HCT116 (cell line): ENCODE results near the gene TENM4. TPM values are rescaled to one million over a fixed set of nuclear protein-coding genes. Genes with fewer than 3 reads are reported as not detected.

Experiments used
- ATAC-seq: fragments of 200-7000 bp; cut with Tn5 transposase; 2 replicates; pipeline ENCODE4 v1.9.1; 2020; ENCODE audit warnings: mild to moderate bottlenecking, moderate library complexity
- BruUV-seq: library from RNA; stranded (reverse); fragments of 400-500 nt; replicated peaks from 2 replicates; lab custom pipeline; 2021; lab: Mats Ljungman, UMichigan
- CTCF ChIA-PET: fragments of 300-600 bp; sonication (Branson Sonifier 250); formaldehyde crosslinking; loops from one replicate; lab custom pipeline; 2021; ENCODE audit warnings: antibody characterized with exemption; lab: Charles Lee
- POLR2A ChIA-PET: fragments of 300-600, 350-600 bp; sonication (Branson Sonifier 250); formaldehyde crosslinking; loops from one replicate; lab custom pipeline; 2021; ENCODE audit warnings: antibody characterized with exemption; lab: Charles Lee
- RAD21 ChIA-PET, 2 experiments: fragments of 300-600 bp; sonication (Branson Sonifier 250); formaldehyde crosslinking; loops; one replicate each; lab custom pipeline; 2023; ENCODE audit warnings: low total read pairs in 2 of 2; ENCODE audit not compliant: uncharacterized antibody in 2 of 2, unreplicated experiment in 2 of 2, low non-redundant PET in 1 of 2; lab: Charles Lee
- DNase-seq: peaks from one replicate; pipeline ENCODE4 v3.0.0-alpha.2; 2010; ENCODE audit warnings: low read depth, low spot score
- H2AFZ ChIP-seq: fragments of 200-600 bp; shearing (Covaris generic), sonication (generic); 2 replicates; pipeline ENCODE4 v1.6.1; 2017; ENCODE audit warnings: low read depth, mixed run types, mixed read lengths, antibody characterized with exemption, low read length; ENCODE audit not compliant: poor library complexity, severe bottlenecking
- H3K27ac ChIP-seq: 2 replicates; pipeline ENCODE4 v1.5.1; 2012; ENCODE audit warnings: low read depth, low read length
- H3K27me3 ChIP-seq: fragments of 200-600 bp; sonication (generic); 2 replicates; pipeline ENCODE4 v1.6.1; 2016; ENCODE audit warnings: mixed run types, low read length, mixed read lengths; ENCODE audit not compliant: insufficient read depth
- H3K36me3 ChIP-seq, 2 experiments: fragments of 200-500 bp in 1 of 2; fragments of 200-600 bp in 1 of 2; sonication (Bioruptor generic) in 1 of 2; sonication (generic) in 1 of 2; 2 replicates each; pipeline versions ENCODE4 v1.5.1 to v1.6.1; 2014 to 2016; ENCODE audit warnings: low read length in 2 of 2, inconsistent platforms in 1 of 2, mixed read lengths in 1 of 2, mixed run types in 1 of 2; ENCODE audit not compliant: insufficient read depth in 2 of 2, control insufficient read depth in 1 of 2
- H3K4me1 ChIP-seq, 2 experiments: fragments of 200-600 bp in 1 of 2; sonication (generic) in 1 of 2; 2 replicates each; pipeline versions ENCODE4 v1.5.1 to v1.6.1; 2012 to 2017; ENCODE audit warnings: low read length in 2 of 2, inconsistent platforms in 1 of 2, mild to moderate bottlenecking in 1 of 2, mixed read lengths in 1 of 2, mixed run types in 1 of 2, moderate library complexity in 1 of 2; ENCODE audit not compliant: insufficient read depth in 2 of 2, control insufficient read depth in 1 of 2
- H3K4me2 ChIP-seq: fragments of 200-600 bp; sonication (generic); 2 replicates; pipeline ENCODE4 v1.6.1; 2017; ENCODE audit warnings: mixed run types, low read length, mixed read lengths
- H3K4me3 ChIP-seq, 2 experiments: fragments of 200-600 bp in 1 of 2; sonication (generic) in 1 of 2; replicated peaks in 1 of 2; 2 replicates each; pipeline ENCODE4 v1.5.1; 2011 to 2016; ENCODE audit warnings: low read length in 2 of 2, control low read depth in 1 of 2, low read depth in 1 of 2, mild to moderate bottlenecking in 1 of 2, mixed read lengths in 1 of 2, mixed run types in 1 of 2
- H3K79me2 ChIP-seq: fragments of 200-600 bp; sonication (generic); 2 replicates; pipeline ENCODE4 v1.6.1; 2017; ENCODE audit warnings: mild to moderate bottlenecking, mixed run types, low read length, moderate library complexity, mixed read lengths; ENCODE audit not compliant: insufficient read depth
- H3K9ac ChIP-seq: fragments of 200-600 bp; sonication (generic); 2 replicates; pipeline ENCODE4 v1.6.1; 2016; ENCODE audit warnings: low read length, mixed read lengths
- H3K9me2 ChIP-seq: fragments of 200-600 bp; sonication (generic), shearing (Covaris generic); 2 replicates; pipeline ENCODE4 v1.6.1; 2017; ENCODE audit warnings: mixed run types, mild to moderate bottlenecking, moderate library complexity; ENCODE audit not compliant: insufficient read depth
- H3K9me3 ChIP-seq, 2 experiments: fragments of 200-500 bp in 1 of 2; fragments of 200-600 bp in 1 of 2; sonication (Bioruptor generic) in 1 of 2; sonication (generic) in 1 of 2; 2 replicates each; pipeline ENCODE4 v1.6.1; 2014 to 2017; ENCODE audit warnings: low read length in 2 of 2, mixed read lengths in 2 of 2, inconsistent platforms in 1 of 2, low read depth in 1 of 2, mild to moderate bottlenecking in 1 of 2, mixed run types in 1 of 2, moderate library complexity in 1 of 2; ENCODE audit not compliant: control insufficient read depth in 1 of 2, insufficient read depth in 1 of 2
- H4K20me1 ChIP-seq: fragments of 200-600 bp; sonication (generic), shearing (Covaris generic); 2 replicates; pipeline ENCODE4 v1.6.1; 2017; ENCODE audit warnings: mixed run types, mild to moderate bottlenecking, moderate library complexity; ENCODE audit not compliant: insufficient read depth
- ATF3 ChIP-seq: IDR thresholded peaks from 2 replicates; pipeline ENCODE4 v1.6.1; 2012
- CBX3 ChIP-seq: IDR thresholded peaks from 2 replicates; pipeline ENCODE4 v1.6.1; 2012; ENCODE audit warnings: low read depth
- CTCF ChIP-seq, 3 experiments: fragments of 200-600 bp in 1 of 3; sonication (generic) in 1 of 3; IDR thresholded peaks in 2 of 3; conservative IDR thresholded peaks in 1 of 3; 2 replicates each; pipeline ENCODE4 v1.5.1; 2012 to 2017; ENCODE audit warnings: low read depth in 2 of 3, low read length in 2 of 3, antibody characterized with exemption in 1 of 3, borderline replicate concordance in 1 of 3, control low read depth in 1 of 3, mild to moderate bottlenecking in 1 of 3, mixed read lengths in 1 of 3, mixed run types in 1 of 3, moderate library complexity in 1 of 3; ENCODE audit not compliant: insufficient read depth in 1 of 3
- EGR1 ChIP-seq: IDR thresholded peaks from 2 replicates; pipeline ENCODE4 v1.6.1; 2012; ENCODE audit warnings: low read depth
- ELF1 ChIP-seq: IDR thresholded peaks from 2 replicates; pipeline ENCODE4 v1.6.1; 2012; ENCODE audit warnings: low read depth, borderline replicate concordance
- EZH2 ChIP-seq: fragments of 200-600 bp; sonication (generic); IDR thresholded peaks from 2 replicates; pipeline ENCODE4 v1.6.1; 2017; ENCODE audit warnings: antibody characterized with exemption, mixed run types
- EZH2phosphoT487 ChIP-seq: fragments of 200-600 bp; IDR thresholded peaks from 2 replicates; pipeline ENCODE4 v1.6.1; 2018; ENCODE audit warnings: antibody characterized with exemption, borderline replicate concordance
- JUND ChIP-seq: IDR thresholded peaks from 2 replicates; pipeline ENCODE4 v1.6.1; 2012
- MAX ChIP-seq: IDR thresholded peaks from 2 replicates; pipeline ENCODE4 v1.6.1; 2012
- SIN3A ChIP-seq: IDR thresholded peaks from 2 replicates; pipeline ENCODE4 v1.6.1; 2012; ENCODE audit warnings: low read depth
- SP1 ChIP-seq: IDR thresholded peaks from 2 replicates; pipeline ENCODE4 v1.6.1; 2012; ENCODE audit warnings: low read depth
- SRF ChIP-seq: IDR thresholded peaks from 2 replicates; pipeline ENCODE4 v1.6.1; 2012; ENCODE audit warnings: low read depth
- TCF7L2 ChIP-seq: IDR thresholded peaks from 2 replicates; pipeline ENCODE4 v1.7.0; 2011; ENCODE audit warnings: borderline replicate concordance, inconsistent platforms; ENCODE audit not compliant: insufficient read depth, insufficient read length; ENCODE audit errors: extremely low read depth
- YY1 ChIP-seq: IDR thresholded peaks from 2 replicates; pipeline ENCODE4 v1.6.1; 2011; ENCODE audit warnings: low read length, low read depth, moderate library complexity, mild to moderate bottlenecking; ENCODE audit not compliant: insufficient replicate concordance; ENCODE audit errors: extremely low read depth
- ZBTB33 ChIP-seq: IDR thresholded peaks from 2 replicates; pipeline ENCODE4 v1.6.1; 2011; ENCODE audit warnings: mild to moderate bottlenecking, low read length, moderate library complexity; ENCODE audit not compliant: insufficient replicate concordance; ENCODE audit errors: extremely low read depth
- ZFX ChIP-seq: fragments of 450-650 bp; IDR thresholded peaks from 2 replicates; pipeline ENCODE4 v1.6.1; 2017
- ZNF274 ChIP-seq: fragments of 200-500 bp; sonication (Bioruptor generic); IDR thresholded peaks from 2 replicates; pipeline ENCODE4 v1.6.1; 2014; ENCODE audit warnings: mild to moderate bottlenecking, low read depth, low read length, inconsistent platforms
- intact Hi-C: fragments of 100-400 bp; cut with micrococcal nuclease; formaldehyde crosslinking; loops from 2 replicates; pipeline ENCODE4 v1.10.0; 2022
- total RNA-seq: library from RNA; stranded (reverse); gene quantifications from one replicate; pipeline ENCODE4 v1.2.1, GENCODE V29; 2021; ENCODE audit not compliant: unreplicated experiment

Gene TENM4
- total RNA-seq, 1 experiment from 2014 or later = 0.05 TPM

GRCh38 chr11:78929906-78930220, 511.0 kb downstream of the TENM4 start:
- no peak overlapping the region for H3K27ac ChIP-seq
- ATAC-seq (no peak), DNase-seq (no peak)
- RAD21 ChIA-PET = no interaction called here
- H3K27me3 ChIP-seq = peaks cover 47% of the 10 kb centered on the region
- CTCF ChIA-PET = no interaction called here
- POLR2A ChIA-PET = no interaction called here
- H3K9ac ChIP-seq = no peak overlapping the region
- H3K79me2 ChIP-seq = no peaks in the 10 kb centered on the region
- no peaks in the 10 kb centered on the region for H3K9me3 ChIP-seq
- no peak overlapping the region for H3K4me2 ChIP-seq
- no peak for TF ChIP-seq SRF
- TF ChIP-seq SP1 = no peak
- TF ChIP-seq EZH2 = no peak
- no peak for TF ChIP-seq CTCF (IDR thresholded peaks at IDR 0.05 in 2 of 3, conservative IDR thresholded peaks at IDR 0.05 in 1 of 3; ENCODE audit: borderline replicate concordance in 1 of 3, insufficient read depth in 1 of 3, low read depth in 2 of 3, low read length in 2 of 3)
- no peak for TF ChIP-seq ZFX
- TF ChIP-seq EZH2phosphoT487 = no peak
- no peaks in the 10 kb centered on the region for H4K20me1 ChIP-seq
- intact Hi-C loops = no loop called here
- H3K4me1 ChIP-seq = no peaks in the 10 kb centered on the region
- H2AFZ ChIP-seq = no peak overlapping the region
- no TSS peak for BruUV-seq
- H3K4me3 ChIP-seq = no peak overlapping the region
- no peaks in the 10 kb centered on the region for H3K9me2 ChIP-seq
- H3K36me3 ChIP-seq = no peaks in the 10 kb centered on the region

- no peak for ATAC-seq
- H2AFZ ChIP-seq = no peak overlapping the region
- DNase-seq = no peak
- TF ChIP-seq YY1 (no peak), SIN3A (no peak), MAX (no peak), TCF7L2 (no peak), ATF3 (no peak), JUND (no peak), ZNF274 (no peak), ZBTB33 (no peak), SP1 (no peak), EGR1 (no peak), ELF1 (no peak), CBX3 (no peak), SRF (no peak)
- BruUV-seq = no TSS peak
- RAD21 ChIA-PET = no interaction called here
- H3K9me3 ChIP-seq = no peaks in the 10 kb centered on the region
- H3K36me3 ChIP-seq = no peaks in the 10 kb centered on the region
- CTCF ChIA-PET = no interaction called here
- H3K9ac ChIP-seq = no peak overlapping the region
- no peak overlapping the region for H3K27ac ChIP-seq
- no peaks in the 10 kb centered on the region for H3K9me2 ChIP-seq
- no peaks in the 10 kb centered on the region for H4K20me1 ChIP-seq
- no peaks in the 10 kb centered on the region for H3K4me1 ChIP-seq
- no peak overlapping the region for H3K4me2 ChIP-seq
- no peaks in the 10 kb centered on the region for H3K79me2 ChIP-seq
- POLR2A ChIA-PET = no interaction called here
- peaks cover 50% of the 10 kb centered on the region for H3K27me3 ChIP-seq
- no peak overlapping the region for H3K4me3 ChIP-seq
- intact Hi-C loops = no loop called here
These were observed 511.5 kb downstream of the TENM4 start for GRCh38 chr11:78929207-78929905.
